ENCODE data around the gene JDP2. TPM values are rescaled to one million over a fixed set of nuclear protein-coding genes. Genes with fewer than 3 reads are reported as not detected.

JDP2 gene
- polyA plus RNA-seq, 1 of the 3 experiments (the other 2 are of a cell fraction), result 22.3 TPM

GRCh38 chr14:75491376-75491978 is 63.7 kb downstream of the JDP2 start:
- ChIA-PET POLR2A (interaction anchor here (0.6 kb wide), 1 partner anchor 42 kb away, joined by 3 read pairs; no protein-coding TSS in a partner anchor), CTCF (interaction anchor here (0.5 to 10.4 kb wide), 6 partner anchors 22 to 196 kb away, joined by 3 to 291 read pairs (median 8); no protein-coding TSS in a partner anchor)
- Histone ChIP-seq H3K36me3 (replicated peaks in 1 of 2; ENCODE audit: control insufficient read depth in 1 of 2, insufficient read depth in 2 of 2, low read length in 1 of 2) (no peaks in the 10 kb centered on the region), H4K20me1 (ENCODE audit: insufficient read depth) (no peaks in the 10 kb centered on the region), H3K9ac (no peak overlapping the region), H3K9me3 (no peaks in the 10 kb centered on the region), H3K27me3 (ENCODE audit: insufficient read depth) (no peaks in the 10 kb centered on the region), H3K9me2 (no peaks in the 10 kb centered on the region), H3K27ac (ENCODE audit: low read depth in 2 of 2, low read length in 1 of 2) (no peak overlapping the region), H3K4me1 (ENCODE audit: control insufficient read depth in 1 of 2, insufficient read depth in 2 of 2, low read depth in 1 of 2, low read length in 1 of 2) (no peaks in the 10 kb centered on the region), H3F3A (replicated peaks; ENCODE audit: insufficient read depth) (peaks cover 3% of the 10 kb centered on the region), H3K79me2 (ENCODE audit: insufficient read depth) (no peaks in the 10 kb centered on the region), H3K4me2 (no peak overlapping the region), H3K4me3 (ENCODE audit: low read depth in 2 of 2, low read length in 1 of 2) (no peak overlapping the region), H2AFZ (ENCODE audit: low read depth) (no peak overlapping the region)
- WGBS (ENCODE audit: low lambda C conversion rate), result 67% methylated on average over 12 of the region's 14 CpGs
- no peak for DNase-seq
- TF ChIP-seq CHD2 (IDR thresholded peaks at IDR 0.05; ENCODE audit: low read length, partially characterized antibody), result no peak
- no peak for TF ChIP-seq MXI1 (IDR thresholded peaks at IDR 0.05; ENCODE audit: low read depth, low read length)
- TF ChIP-seq FOXJ3 (CRISPR knock-in tag; IDR thresholded peaks at IDR 0.05), result no peak

- CTCF ChIA-PET, result interaction anchor here (0.6 to 10.4 kb wide), 4 partner anchors 10 to 184 kb away, joined by 3 to 291 read pairs (median 4); no protein-coding TSS in a partner anchor
- H3K9ac ChIP-seq, result no peak overlapping the region
- no peaks in the 10 kb centered on the region for H3K4me1 ChIP-seq (ENCODE audit: control insufficient read depth in 1 of 2, insufficient read depth in 2 of 2, low read depth in 1 of 2, low read length in 1 of 2)
- no peak overlapping the region for H3K4me3 ChIP-seq (ENCODE audit: low read depth in 2 of 2, low read length in 1 of 2)
- H3K27me3 ChIP-seq (ENCODE audit: insufficient read depth), result no peaks in the 10 kb centered on the region
- 76% methylated on average over 6 of the region's 9 CpGs for WGBS (ENCODE audit: low lambda C conversion rate)
- no peak overlapping the region for H3K27ac ChIP-seq (ENCODE audit: low read depth in 2 of 2, low read length in 1 of 2)
- no peaks in the 10 kb centered on the region for H3K79me2 ChIP-seq (ENCODE audit: insufficient read depth)
- H2AFZ ChIP-seq (ENCODE audit: low read depth), result no peak overlapping the region
- H3K36me3 ChIP-seq (replicated peaks in 1 of 2; ENCODE audit: control insufficient read depth in 1 of 2, insufficient read depth in 2 of 2, low read length in 1 of 2), result no peaks in the 10 kb centered on the region
- peaks cover 3% of the 10 kb centered on the region for H3F3A ChIP-seq (replicated peaks; ENCODE audit: insufficient read depth)
- POLR2A ChIA-PET, result interaction anchor here (0.7 kb wide), 1 partner anchor 67 kb away, joined by 3 read pairs; no protein-coding TSS in a partner anchor
- DNase-seq, result no peak
- H3K9me3 ChIP-seq, result no peaks in the 10 kb centered on the region
- no peak for TF ChIP-seq FOXM1 (IDR thresholded peaks at IDR 0.05; ENCODE audit: low read depth)
- TF ChIP-seq RAD21 (IDR thresholded peaks at IDR 0.05; ENCODE audit: low read length), result no peak
- TF ChIP-seq CHD2 (IDR thresholded peaks at IDR 0.05; ENCODE audit: low read length, partially characterized antibody), result no peak
- TF ChIP-seq MEF2A (IDR thresholded peaks at IDR 0.05; ENCODE audit: borderline replicate concordance, low read depth), result no peak
- no peak for TF ChIP-seq TEAD4 (IDR thresholded peaks at IDR 0.05; ENCODE audit: borderline replicate concordance, insufficient read depth)
- no peak for TF ChIP-seq YY1 (IDR thresholded peaks at IDR 0.05; ENCODE audit: low read depth)
- H3K4me2 ChIP-seq, result peak overlapping the region; percentile 33
- no peaks in the 10 kb centered on the region for H4K20me1 ChIP-seq (ENCODE audit: insufficient read depth)
- H3K9me2 ChIP-seq, result no peaks in the 10 kb centered on the region
Measured at GRCh38 chr14:75492832-75493591, 65.2 kb downstream of the JDP2 start.

- Histone ChIP-seq H3K9me3 (no peaks in the 10 kb centered on the region), H3K4me2 (peak overlapping the region; percentile 33), H3K9ac (no peak overlapping the region), H4K20me1 (ENCODE audit: insufficient read depth) (no peaks in the 10 kb centered on the region), H3K4me3 (ENCODE audit: low read depth in 2 of 2, low read length in 1 of 2) (no peak overlapping the region), H3F3A (replicated peaks; ENCODE audit: insufficient read depth) (peaks cover 3% of the 10 kb centered on the region), H3K79me2 (ENCODE audit: insufficient read depth) (no peaks in the 10 kb centered on the region), H3K27ac (ENCODE audit: low read depth in 2 of 2, low read length in 1 of 2) (no peak overlapping the region), H3K4me1 (ENCODE audit: control insufficient read depth in 1 of 2, insufficient read depth in 2 of 2, low read depth in 1 of 2, low read length in 1 of 2) (no peaks in the 10 kb centered on the region), H3K27me3 (ENCODE audit: insufficient read depth) (no peaks in the 10 kb centered on the region), H2AFZ (ENCODE audit: low read depth) (no peak overlapping the region), H3K36me3 (replicated peaks in 1 of 2; ENCODE audit: control insufficient read depth in 1 of 2, insufficient read depth in 2 of 2, low read length in 1 of 2) (no peaks in the 10 kb centered on the region), H3K9me2 (no peaks in the 10 kb centered on the region)
- POLR2A ChIA-PET, result no interaction called here
- 51% methylated on average over 7 of the region's 8 CpGs for WGBS (ENCODE audit: low lambda C conversion rate)
- CTCF ChIA-PET, result interaction anchor here (10.4 kb wide), 1 partner anchor 185 kb away, joined by 291 read pairs; no protein-coding TSS in a partner anchor
- DNase-seq, result no peak
- no peak for TF ChIP-seq RAD21 (IDR thresholded peaks at IDR 0.05; ENCODE audit: low read length)
- TF ChIP-seq PBX3 (IDR thresholded peaks at IDR 0.05), result peak; percentile 26; the same call in 1 of the 2 replicates
- no peak for TF ChIP-seq USF2 (IDR thresholded peaks at IDR 0.05; ENCODE audit: borderline replicate concordance, low read depth, low read length)
Measured at GRCh38 chr14:75493592-75494087, 65.8 kb downstream of the JDP2 start.

Data from SK-N-SH (cell line).